Karpas-422 (cell line): Measurements from ENCODE around the gene PCBP2. TPM values are rescaled to one million over a fixed set of nuclear protein-coding genes. Genes with fewer than 3 reads are reported as not detected.

Experiments used
- DNase-seq: peaks from one replicate; pipeline ENCODE4 v3.0.0-alpha.2; 2015
- H2AFZ ChIP-seq: fragments of 200-600 bp; sonication (generic); 2 replicates; pipeline ENCODE4 v1.6.1; 2014; ENCODE audit warnings: antibody characterized with exemption, low read length, mixed read lengths
- H3K27ac ChIP-seq: fragments of 200-600 bp; sonication (generic); 2 replicates; pipeline ENCODE4 v1.5.1; 2014; ENCODE audit warnings: mild to moderate bottlenecking, low read length, moderate library complexity
- H3K27me3 ChIP-seq: fragments of 200-600 bp; sonication (generic); 2 replicates; pipeline ENCODE4 v1.6.1; 2014; ENCODE audit warnings: low read length, mixed read lengths
- H3K36me3 ChIP-seq: fragments of 200-600 bp; sonication (generic); 2 replicates; pipeline ENCODE4 v1.6.1; 2014; ENCODE audit warnings: low read length, mixed read lengths; ENCODE audit not compliant: insufficient read depth
- H3K4me1 ChIP-seq: fragments of 200-600 bp; sonication (generic); 2 replicates; pipeline ENCODE4 v1.6.1; 2014; ENCODE audit warnings: mild to moderate bottlenecking, low read length, mixed read lengths
- H3K4me2 ChIP-seq: fragments of 200-600 bp; sonication (generic); 2 replicates; pipeline ENCODE4 v1.6.1; 2014; ENCODE audit warnings: low read length, low read depth, mild to moderate bottlenecking; ENCODE audit not compliant: poor library complexity, severe bottlenecking
- H3K4me3 ChIP-seq: fragments of 200-600 bp; sonication (generic); 2 replicates; pipeline ENCODE4 v1.5.1; 2014; ENCODE audit warnings: mild to moderate bottlenecking, antibody characterized with exemption, low read length, mixed read lengths
- H3K79me2 ChIP-seq: fragments of 200-600 bp; sonication (generic); 2 replicates; pipeline ENCODE4 v1.6.1; 2014; ENCODE audit warnings: mild to moderate bottlenecking, low read length, mixed read lengths
- H3K9ac ChIP-seq: fragments of 200-600 bp; sonication (generic); 2 replicates; pipeline ENCODE4 v1.6.0; 2014; ENCODE audit warnings: low read length
- H3K9me2 ChIP-seq: fragments of 200-600 bp; sonication (generic), shearing (Covaris generic); replicated peaks from 2 replicates; pipeline ENCODE4 v1.6.0; 2014; ENCODE audit warnings: mild to moderate bottlenecking, low read length, moderate library complexity; ENCODE audit not compliant: insufficient read depth
- H3K9me3 ChIP-seq: fragments of 300-700, 200-600 bp; sonication (generic); 2 replicates; pipeline ENCODE4 v1.6.1; 2014; ENCODE audit warnings: low read length, mixed read lengths
- H4K20me1 ChIP-seq: fragments of 200-600 bp; sonication (generic); 2 replicates; pipeline ENCODE4 v1.6.1; 2014; ENCODE audit warnings: mild to moderate bottlenecking, antibody characterized with exemption, low read length, low read depth; ENCODE audit not compliant: insufficient read depth
- total RNA-seq: library from RNA; depleted of rRNA; stranded (reverse); fragments of >200 nt; shearing (Covaris generic); gene quantifications from 2 replicates; pipeline ENCODE4 v1.2.3, GENCODE V29; 2014; ENCODE audit warnings: low replicate concordance

PCBP2 gene
- total RNA-seq, 1 experiment from 2014 or later = 447 TPM

GRCh38 chr12:53452159-53453077 is 516 bp downstream of the PCBP2 start:
- Histone ChIP-seq H3K27ac (peak overlapping the region; percentile 91), H4K20me1 (peaks cover 41% of the 10 kb centered on the region), H3K36me3 (peaks cover 46% of the 10 kb centered on the region), H3K9me2 (no peaks in the 10 kb centered on the region), H3K79me2 (peaks cover 55% of the 10 kb centered on the region), H3K9me3 (no peaks in the 10 kb centered on the region), H3K4me3 (peak overlapping the region; percentile 98), H3K4me1 (peaks cover 32% of the 10 kb centered on the region), H3K9ac (peak overlapping the region; percentile 100), H3K4me2 (peak overlapping the region; percentile 99), H3K27me3 (no peaks in the 10 kb centered on the region), H2AFZ (no peak overlapping the region)
- peak; percentile 86 for DNase-seq

- H3K4me2 ChIP-seq = peak overlapping the region; percentile 99
- no peaks in the 10 kb centered on the region for H3K9me2 ChIP-seq
- H3K9me3 ChIP-seq = no peaks in the 10 kb centered on the region
- peaks cover 46% of the 10 kb centered on the region for H4K20me1 ChIP-seq
- no peak overlapping the region for H3K27ac ChIP-seq
- peaks cover 55% of the 10 kb centered on the region for H3K36me3 ChIP-seq
- H3K4me3 ChIP-seq = peak overlapping the region; percentile 98; the same call in 1 of the 2 replicates
- H3K9ac ChIP-seq = peak overlapping the region; percentile 100
- peaks cover 32% of the 10 kb centered on the region for H3K4me1 ChIP-seq
- peaks cover 66% of the 10 kb centered on the region for H3K79me2 ChIP-seq
- DNase-seq = no peak
- no peak overlapping the region for H2AFZ ChIP-seq
- H3K27me3 ChIP-seq = no peaks in the 10 kb centered on the region
Measured at GRCh38 chr12:53453953-53454640, 2.2 kb downstream of the PCBP2 start.

GRCh38 chr12:53454707-53455106 is 2.8 kb downstream of the PCBP2 start:
- peaks cover 32% of the 10 kb centered on the region for H3K4me1 ChIP-seq
- H3K4me3 ChIP-seq = no peak overlapping the region
- no peak overlapping the region for H3K9ac ChIP-seq
- H2AFZ ChIP-seq = no peak overlapping the region
- no peak overlapping the region for H3K27ac ChIP-seq
- no peaks in the 10 kb centered on the region for H3K9me3 ChIP-seq
- peaks cover 72% of the 10 kb centered on the region for H3K79me2 ChIP-seq
- no peak for DNase-seq
- H3K9me2 ChIP-seq = no peaks in the 10 kb centered on the region
- H3K36me3 ChIP-seq = peaks cover 61% of the 10 kb centered on the region
- H4K20me1 ChIP-seq = peaks cover 48% of the 10 kb centered on the region
- no peaks in the 10 kb centered on the region for H3K27me3 ChIP-seq
- peak overlapping the region; percentile 99 for H3K4me2 ChIP-seq

- peaks cover 22% of the 10 kb centered on the region for H3K4me1 ChIP-seq
- H3K27ac ChIP-seq = no peak overlapping the region
- H3K27me3 ChIP-seq = no peaks in the 10 kb centered on the region
- no peak overlapping the region for H3K9ac ChIP-seq
- no peak overlapping the region for H2AFZ ChIP-seq
- peaks cover 82% of the 10 kb centered on the region for H3K36me3 ChIP-seq
- no peak overlapping the region for H3K4me3 ChIP-seq
- no peaks in the 10 kb centered on the region for H3K9me3 ChIP-seq
- no peak overlapping the region for H3K4me2 ChIP-seq
- peaks cover 89% of the 10 kb centered on the region for H3K79me2 ChIP-seq
- peaks cover 57% of the 10 kb centered on the region for H4K20me1 ChIP-seq
- DNase-seq = no peak
- no peaks in the 10 kb centered on the region for H3K9me2 ChIP-seq
Measured at GRCh38 chr12:53456654-53457366, 4.9 kb downstream of the PCBP2 start.

GRCh38 chr12:53459097-53459496 is 7.2 kb downstream of the PCBP2 start:
- peaks cover 8% of the 10 kb centered on the region for H3K4me1 ChIP-seq
- H2AFZ ChIP-seq = no peak overlapping the region
- peaks cover 49% of the 10 kb centered on the region for H4K20me1 ChIP-seq
- no peaks in the 10 kb centered on the region for H3K9me2 ChIP-seq
- DNase-seq = no peak
- H3K4me3 ChIP-seq = no peak overlapping the region
- H3K27ac ChIP-seq = no peak overlapping the region
- no peak overlapping the region for H3K4me2 ChIP-seq
- H3K36me3 ChIP-seq = peaks cover 90% of the 10 kb centered on the region
- peaks cover 90% of the 10 kb centered on the region for H3K79me2 ChIP-seq
- no peak overlapping the region for H3K9ac ChIP-seq
- H3K27me3 ChIP-seq = no peaks in the 10 kb centered on the region
- no peaks in the 10 kb centered on the region for H3K9me3 ChIP-seq

- Histone ChIP-seq H3K4me3 (no peak overlapping the region), H3K9ac (no peak overlapping the region), H3K4me1 (no peaks in the 10 kb centered on the region), H4K20me1 (peaks cover 46% of the 10 kb centered on the region), H3K9me2 (no peaks in the 10 kb centered on the region), H3K79me2 (peaks cover 85% of the 10 kb centered on the region), H3K27ac (no peak overlapping the region), H2AFZ (no peak overlapping the region), H3K9me3 (no peaks in the 10 kb centered on the region), H3K36me3 (peaks cover 87% of the 10 kb centered on the region), H3K4me2 (no peak overlapping the region), H3K27me3 (no peaks in the 10 kb centered on the region)
- DNase-seq = no peak
Measured at GRCh38 chr12:53461059-53461458, 9.2 kb downstream of the PCBP2 start.

GRCh38 chr12:53461591-53461990 is 9.7 kb downstream of the PCBP2 start:
- Histone ChIP-seq H2AFZ (no peak overlapping the region), H3K4me3 (no peak overlapping the region), H3K4me2 (no peak overlapping the region), H3K9me2 (no peaks in the 10 kb centered on the region), H4K20me1 (peaks cover 44% of the 10 kb centered on the region), H3K9ac (no peak overlapping the region), H3K36me3 (peaks cover 87% of the 10 kb centered on the region), H3K9me3 (no peaks in the 10 kb centered on the region), H3K27ac (no peak overlapping the region), H3K79me2 (peaks cover 86% of the 10 kb centered on the region), H3K27me3 (no peaks in the 10 kb centered on the region), H3K4me1 (no peaks in the 10 kb centered on the region)
- no peak for DNase-seq

GRCh38 chr12:53462935-53463334 is 11.0 kb downstream of the PCBP2 start:
- DNase-seq = no peak
- H3K4me2 ChIP-seq = no peak overlapping the region
- peaks cover 37% of the 10 kb centered on the region; the same call in 1 of the 2 replicates for H4K20me1 ChIP-seq
- H3K27ac ChIP-seq = no peak overlapping the region
- H3K36me3 ChIP-seq = peaks cover 94% of the 10 kb centered on the region
- H3K9ac ChIP-seq = no peak overlapping the region
- no peaks in the 10 kb centered on the region for H3K27me3 ChIP-seq
- H3K4me1 ChIP-seq = no peaks in the 10 kb centered on the region
- no peak overlapping the region for H3K4me3 ChIP-seq
- H2AFZ ChIP-seq = no peak overlapping the region
- peaks cover 82% of the 10 kb centered on the region for H3K79me2 ChIP-seq
- H3K9me2 ChIP-seq = no peaks in the 10 kb centered on the region
- H3K9me3 ChIP-seq = no peaks in the 10 kb centered on the region
